Measurements from ENCODE around the gene DYRK1A.
A peak's percentile ranks its signal among the peaks of the same experiment; 100 is the strongest.

The DYRK1A gene

DNA sequence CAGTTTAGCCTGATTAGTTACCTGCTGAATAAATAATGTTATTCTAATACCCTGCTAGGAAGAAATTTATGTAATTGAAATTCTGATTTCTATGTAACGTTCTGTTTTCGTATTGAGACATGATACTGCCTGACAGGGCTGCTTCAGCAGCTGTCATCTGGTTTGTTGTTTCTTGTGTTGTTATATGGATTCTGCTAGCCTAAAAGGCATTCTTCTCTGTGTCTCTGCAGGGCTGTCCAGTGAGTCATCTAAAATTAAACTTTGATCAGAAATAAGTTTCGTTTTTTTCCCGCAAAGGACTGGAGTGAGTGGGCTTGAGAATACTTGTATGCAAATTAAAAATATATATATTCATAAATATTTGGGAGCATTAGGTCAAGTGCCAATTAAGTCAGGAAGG, 93.0 kb downstream of the DYRK1A start:
- TF ChIP-seq CTCF (IDR thresholded peaks at IDR 0.05; ENCODE audit: insufficient read depth, low read length, poor library complexity, severe bottlenecking), result no peak
- no peaks in the 10 kb centered on the region for H3K27me3 ChIP-seq (replicated peaks; ENCODE audit: control insufficient read depth, insufficient read depth, low read length)
- H3K4me3 ChIP-seq (replicated peaks; ENCODE audit: low read depth, low read length), result no peak overlapping the region
- H3K36me3 ChIP-seq (ENCODE audit: control insufficient read depth, insufficient read depth, low read length), result peaks cover 3% of the 10 kb centered on the region
- no peak for DNase-seq (ENCODE audit: extremely low read depth, insufficient read length)

GRCh38 chr21:37460196-37460595, 93.6 kb downstream of the DYRK1A start:
- no peak for DNase-seq (ENCODE audit: extremely low read depth, insufficient read length)
- H3K4me3 ChIP-seq (replicated peaks; ENCODE audit: low read depth, low read length), result no peak overlapping the region
- no peaks in the 10 kb centered on the region for H3K27me3 ChIP-seq (replicated peaks; ENCODE audit: control insufficient read depth, insufficient read depth, low read length)
- peaks cover 3% of the 10 kb centered on the region for H3K36me3 ChIP-seq (ENCODE audit: control insufficient read depth, insufficient read depth, low read length)
- peak; percentile 20 for TF ChIP-seq CTCF (IDR thresholded peaks at IDR 0.05; ENCODE audit: insufficient read depth, low read length, poor library complexity, severe bottlenecking)

DNA sequence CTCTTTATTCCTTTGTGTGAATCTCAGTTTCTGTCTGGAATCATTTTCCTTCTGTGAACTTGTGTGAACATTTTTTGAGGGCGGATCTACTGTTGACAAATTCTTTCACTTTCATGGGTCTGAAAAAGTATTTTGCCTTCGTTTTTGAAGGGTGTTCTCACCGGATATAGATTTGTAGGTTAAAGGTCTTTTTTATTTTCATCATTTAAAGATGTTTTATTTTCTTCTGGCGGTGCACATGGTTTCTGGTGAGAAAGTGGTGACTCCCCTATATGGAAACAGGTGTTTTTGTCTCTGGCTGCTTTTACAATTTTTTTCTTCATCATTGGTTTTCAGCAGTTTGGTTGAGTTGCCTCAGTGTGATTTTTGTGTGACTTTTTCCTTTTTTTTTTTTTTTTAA, 94.9 kb downstream of the DYRK1A start:
- no peak overlapping the region for H3K4me3 ChIP-seq (replicated peaks; ENCODE audit: low read depth, low read length)
- TF ChIP-seq CTCF (IDR thresholded peaks at IDR 0.05; ENCODE audit: insufficient read depth, low read length, poor library complexity, severe bottlenecking), result no peak
- no peak for DNase-seq (ENCODE audit: extremely low read depth, insufficient read length)
- peaks cover 3% of the 10 kb centered on the region for H3K36me3 ChIP-seq (ENCODE audit: control insufficient read depth, insufficient read depth, low read length)
- no peaks in the 10 kb centered on the region for H3K27me3 ChIP-seq (replicated peaks; ENCODE audit: control insufficient read depth, insufficient read depth, low read length)

DNA sequence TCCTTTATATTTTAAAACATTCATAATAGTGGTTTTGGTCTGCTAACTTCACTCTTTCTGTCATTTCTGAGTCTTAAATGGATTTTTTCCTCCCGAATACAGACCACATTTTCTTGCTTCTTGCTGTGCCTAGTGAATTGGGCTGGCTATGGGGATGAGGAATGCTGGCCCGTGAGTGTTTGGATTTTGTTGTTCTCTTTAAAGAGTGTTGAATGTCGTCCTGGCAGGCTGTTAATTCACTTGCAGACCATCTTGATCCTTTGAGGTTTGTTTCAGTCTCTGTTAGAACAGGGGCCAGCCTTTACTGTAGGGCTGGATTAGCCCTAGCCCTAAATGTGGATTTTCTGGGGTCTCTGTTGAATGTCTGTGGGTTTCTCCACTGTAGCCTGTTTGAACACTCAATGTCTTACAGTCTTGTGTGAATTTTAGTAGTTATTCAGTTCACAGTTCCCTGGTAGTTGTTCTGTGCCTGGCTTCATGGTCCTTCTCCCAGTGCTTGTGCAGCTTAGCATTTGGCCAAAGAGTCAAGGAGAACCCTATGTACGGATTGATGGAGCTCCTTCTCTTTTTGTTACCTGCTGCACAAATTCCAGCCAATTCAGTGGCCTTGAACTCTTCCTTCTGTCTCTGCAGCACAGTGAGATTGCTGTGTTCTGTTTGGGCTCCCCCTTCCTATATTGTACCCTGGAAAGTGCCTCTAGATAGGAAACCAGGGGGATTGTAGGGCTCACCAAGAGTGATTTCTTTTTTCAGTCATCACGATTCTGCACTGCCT, 95.7 kb downstream of the DYRK1A start:
- no peak for TF ChIP-seq CTCF (IDR thresholded peaks at IDR 0.05; ENCODE audit: insufficient read depth, low read length, poor library complexity, severe bottlenecking)
- peaks cover under 1% of the 10 kb centered on the region for H3K36me3 ChIP-seq (ENCODE audit: control insufficient read depth, insufficient read depth, low read length)
- no peak overlapping the region for H3K4me3 ChIP-seq (replicated peaks; ENCODE audit: low read depth, low read length)
- no peak for DNase-seq (ENCODE audit: extremely low read depth, insufficient read length)
- no peaks in the 10 kb centered on the region for H3K27me3 ChIP-seq (replicated peaks; ENCODE audit: control insufficient read depth, insufficient read depth, low read length)

GRCh38 chr21:37463083-37463801, 96.7 kb downstream of the DYRK1A start:
- peak; percentile 40 for DNase-seq (ENCODE audit: extremely low read depth, insufficient read length)
- Histone ChIP-seq H3K27me3 (replicated peaks; ENCODE audit: control insufficient read depth, insufficient read depth, low read length) (no peaks in the 10 kb centered on the region), H3K36me3 (ENCODE audit: control insufficient read depth, insufficient read depth, low read length) (peaks cover 2% of the 10 kb centered on the region; the same call in 1 of the 2 replicates), H3K4me3 (replicated peaks; ENCODE audit: low read depth, low read length) (no peak overlapping the region)
- TF ChIP-seq CTCF (IDR thresholded peaks at IDR 0.05; ENCODE audit: insufficient read depth, low read length, poor library complexity, severe bottlenecking), result peak; percentile 73

Measured in GM06990 (cell line).